ENCODE results near the gene SLC26A11.
"Not testable (repeated sequence)": the region's sequence is repeated elsewhere in the genome, so short reads cannot be mapped to it uniquely, and the experiment has no call there.

The SLC26A11 gene

DNA sequence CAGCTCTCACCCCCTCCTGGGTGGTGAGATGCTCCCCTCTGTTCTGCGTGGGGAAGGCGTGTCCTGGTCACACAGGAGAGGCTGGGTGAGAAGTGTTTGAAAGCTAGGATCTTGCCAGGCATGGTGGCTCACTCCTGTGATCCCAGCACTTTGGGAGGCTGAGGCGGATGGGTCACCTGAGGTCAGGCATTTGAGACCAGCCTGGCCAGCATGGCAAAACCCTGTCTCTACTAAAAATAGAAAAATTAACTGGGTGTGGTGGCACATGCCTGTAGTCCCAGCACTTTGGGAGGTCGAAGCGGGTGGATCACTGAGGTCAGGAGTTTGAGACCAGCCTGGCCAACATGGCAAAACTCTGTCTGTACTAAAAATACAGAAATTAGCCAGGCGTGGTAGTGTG lies 24.2 kb downstream of the SLC26A11 start:
- H3K79me2 ChIP-seq (ENCODE audit: control insufficient read depth, insufficient read depth, low read length, poor library complexity); H3K14ac ChIP-seq (ENCODE audit: low read length); H3K23ac ChIP-seq (ENCODE audit: low read length); H3K4me1 ChIP-seq (ENCODE audit: control insufficient read depth in 1 of 2, insufficient read depth in 2 of 2, low read length in 2 of 2); H2AK5ac ChIP-seq (ENCODE audit: low read length); H2AFZ ChIP-seq (ENCODE audit: insufficient read depth, low read length, poor library complexity); H4K91ac ChIP-seq (ENCODE audit: low read depth, low read length); H3K9ac ChIP-seq (ENCODE audit: low read length); H4K8ac ChIP-seq (ENCODE audit: low read depth, low read length); H3K4ac ChIP-seq (ENCODE audit: low read depth, low read length); H3K79me1 ChIP-seq (ENCODE audit: low read length); H3K4me3 ChIP-seq (ENCODE audit: low read depth, low read length); H3K27ac ChIP-seq (ENCODE audit: low read depth, low read length); H3K4me2 ChIP-seq (ENCODE audit: low read length); H3K27me3 ChIP-seq (ENCODE audit: insufficient read depth, low read length); H2BK12ac ChIP-seq (ENCODE audit: low read length); H2BK120ac ChIP-seq (ENCODE audit: insufficient read depth, low read length, poor library complexity); H2BK5ac ChIP-seq (ENCODE audit: low read depth, low read length, poor library complexity); H4K12ac ChIP-seq (ENCODE audit: low read depth, low read length); H3K18ac ChIP-seq (ENCODE audit: low read length); H3K9me3 ChIP-seq (ENCODE audit: insufficient read depth, low read depth, low read length): not testable (repeated sequence)
- no CpG with 5 or more reads among the region's 6 CpGs for WGBS (ENCODE audit: extremely low coverage, insufficient coverage, insufficient read length)
- H3K36me3 ChIP-seq (ENCODE audit: control insufficient read depth in 1 of 2, insufficient read depth in 2 of 2, low read length in 2 of 2): peaks cover 56 to 57% of the 10 kb centered on the region in 2 experiments
- DNase-seq: peak in 1 of 2 donors; percentile 6

DNA sequence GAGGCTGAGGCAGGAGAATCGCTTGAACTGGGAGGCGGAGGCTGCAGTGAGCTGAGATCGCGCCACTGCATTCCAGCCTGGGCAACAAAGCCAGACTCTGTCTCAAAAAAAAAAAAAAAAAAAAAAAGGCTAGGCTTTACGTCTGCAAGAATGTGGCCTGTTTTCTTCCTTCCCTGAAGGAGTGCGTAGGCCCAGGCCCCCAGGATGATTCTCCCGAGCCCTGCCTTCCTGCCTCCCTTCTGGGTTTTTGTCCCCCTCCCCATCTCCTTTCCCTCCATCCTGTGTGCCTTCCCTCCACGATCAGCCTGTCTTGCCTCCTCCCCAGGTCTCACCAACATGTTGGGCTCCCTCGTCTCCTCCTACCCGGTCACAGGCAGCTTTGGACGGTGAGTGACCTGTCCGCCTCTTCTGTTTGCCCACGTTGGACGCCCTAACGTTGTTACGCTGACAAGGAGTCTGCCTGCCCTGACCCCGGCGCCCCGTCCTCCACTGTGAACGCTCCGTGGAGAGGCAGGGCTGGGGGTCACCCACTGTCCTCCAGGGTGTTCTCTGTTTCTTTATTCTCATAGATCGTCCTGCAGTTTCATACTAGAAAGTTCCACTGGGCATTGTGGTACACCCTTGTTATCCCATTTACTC lies 24.8 kb downstream of the SLC26A11 start:
- Histone ChIP-seq H2AFZ (ENCODE audit: insufficient read depth, low read length, poor library complexity) (no peak overlapping the region), H2BK5ac (ENCODE audit: low read depth, low read length, poor library complexity) (peak overlapping the region; percentile 42), H3K36me3 (ENCODE audit: control insufficient read depth in 1 of 2, insufficient read depth in 2 of 2, low read length in 2 of 2) (peaks cover 56% of the 10 kb centered on the region in 2 experiments), H3K79me1 (ENCODE audit: low read length) (peaks cover 7% of the 10 kb centered on the region), H3K9me3 (ENCODE audit: insufficient read depth, low read depth, low read length) (peaks cover 3% of the 10 kb centered on the region), H3K14ac (ENCODE audit: low read length) (peak overlapping the region; percentile 0), H4K8ac (ENCODE audit: low read depth, low read length) (peak overlapping the region; percentile 1), H3K9ac (ENCODE audit: low read length) (no peak overlapping the region), H3K79me2 (ENCODE audit: control insufficient read depth, insufficient read depth, low read length, poor library complexity) (no peaks in the 10 kb centered on the region), H4K12ac (ENCODE audit: low read depth, low read length) (no peak overlapping the region), H2BK12ac (ENCODE audit: low read length) (no peak overlapping the region), H3K23ac (ENCODE audit: low read length) (no peak overlapping the region), H4K91ac (ENCODE audit: low read depth, low read length) (peak overlapping the region; percentile 67), H3K18ac (ENCODE audit: low read length) (peak overlapping the region; percentile 5), H3K4ac (ENCODE audit: low read depth, low read length) (no peak overlapping the region), H3K27me3 (ENCODE audit: insufficient read depth, low read length) (no peaks in the 10 kb centered on the region), H2BK120ac (ENCODE audit: insufficient read depth, low read length, poor library complexity) (peak overlapping the region; percentile 48), H2AK5ac (ENCODE audit: low read length) (peak overlapping the region; percentile 11), H3K4me1 (ENCODE audit: control insufficient read depth in 1 of 2, insufficient read depth in 2 of 2, low read length in 2 of 2) (peaks cover 4% of the 10 kb centered on the region in 2 experiments), H3K4me2 (ENCODE audit: low read length) (no peak overlapping the region), H3K4me3 (ENCODE audit: low read depth, low read length) (no peak overlapping the region), H3K27ac (ENCODE audit: low read depth, low read length) (peak overlapping the region; percentile 24)
- DNase-seq: peak in 1 of 2 donors; percentile 13
- WGBS (ENCODE audit: extremely low coverage, insufficient coverage, insufficient read length): no CpG with 5 or more reads among the region's 22 CpGs

DNA sequence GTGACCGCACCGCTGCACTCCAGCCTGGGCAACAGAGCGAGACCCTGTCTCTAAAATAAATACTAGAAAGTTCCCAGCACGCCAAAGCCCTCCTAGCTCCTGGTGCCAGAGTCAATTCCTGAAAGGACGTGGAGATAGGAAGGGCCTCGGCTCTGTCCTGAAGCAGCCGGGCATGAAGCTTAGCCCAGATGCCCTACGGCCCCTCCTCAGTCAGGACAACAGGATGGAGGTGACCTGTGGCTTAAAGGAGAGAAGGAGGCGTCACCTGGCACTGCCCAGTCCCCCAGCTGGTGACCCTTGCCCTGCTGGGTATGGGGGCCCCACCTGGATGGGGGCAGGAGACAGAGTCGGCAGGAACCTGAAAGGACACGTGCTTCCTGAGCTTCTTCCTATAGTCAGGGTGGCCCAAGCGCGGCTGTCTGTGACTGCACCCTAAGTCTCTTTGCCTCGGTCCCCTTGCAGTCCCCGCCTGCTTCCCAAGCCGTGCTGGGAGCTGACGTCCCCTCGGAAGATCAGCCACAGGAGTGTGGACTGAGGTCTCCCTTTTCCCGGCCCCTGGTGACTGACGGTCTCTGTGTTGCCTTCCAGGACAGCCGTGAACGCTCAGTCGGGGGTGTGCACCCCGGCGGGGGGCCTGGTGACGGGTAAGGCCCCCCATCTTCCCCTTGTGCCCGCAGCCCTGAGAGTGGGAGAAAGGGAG lies 25.5 kb downstream of the SLC26A11 start:
- Histone ChIP-seq H3K9ac (ENCODE audit: low read length) (no peak overlapping the region), H3K27ac (ENCODE audit: low read depth, low read length) (no peak overlapping the region), H4K12ac (ENCODE audit: low read depth, low read length) (no peak overlapping the region), H2AK5ac (ENCODE audit: low read length) (no peak overlapping the region), H3K79me1 (ENCODE audit: low read length) (peaks cover 7% of the 10 kb centered on the region), H4K8ac (ENCODE audit: low read depth, low read length) (no peak overlapping the region), H2AFZ (ENCODE audit: insufficient read depth, low read length, poor library complexity) (no peak overlapping the region), H3K4me2 (ENCODE audit: low read length) (no peak overlapping the region), H3K27me3 (ENCODE audit: insufficient read depth, low read length) (no peaks in the 10 kb centered on the region), H3K9me3 (ENCODE audit: insufficient read depth, low read depth, low read length) (peaks cover 3% of the 10 kb centered on the region), H3K79me2 (ENCODE audit: control insufficient read depth, insufficient read depth, low read length, poor library complexity) (no peaks in the 10 kb centered on the region), H2BK5ac (ENCODE audit: low read depth, low read length, poor library complexity) (no peak overlapping the region), H3K14ac (ENCODE audit: low read length) (no peak overlapping the region), H3K4me3 (ENCODE audit: low read depth, low read length) (no peak overlapping the region), H2BK120ac (ENCODE audit: insufficient read depth, low read length, poor library complexity) (no peak overlapping the region), H3K23ac (ENCODE audit: low read length) (no peak overlapping the region), H3K18ac (ENCODE audit: low read length) (no peak overlapping the region), H3K4ac (ENCODE audit: low read depth, low read length) (no peak overlapping the region), H3K36me3 (ENCODE audit: control insufficient read depth in 1 of 2, insufficient read depth in 2 of 2, low read length in 2 of 2) (peaks cover 59 to 60% of the 10 kb centered on the region in 2 experiments), H2BK12ac (ENCODE audit: low read length) (no peak overlapping the region), H4K91ac (ENCODE audit: low read depth, low read length) (no peak overlapping the region), H3K4me1 (ENCODE audit: control insufficient read depth in 1 of 2, insufficient read depth in 2 of 2, low read length in 2 of 2) (peaks cover 4% of the 10 kb centered on the region in 2 experiments)
- DNase-seq: no peak
- WGBS (ENCODE audit: extremely low coverage, insufficient coverage, insufficient read length): no CpG with 5 or more reads among the region's 27 CpGs

DNA sequence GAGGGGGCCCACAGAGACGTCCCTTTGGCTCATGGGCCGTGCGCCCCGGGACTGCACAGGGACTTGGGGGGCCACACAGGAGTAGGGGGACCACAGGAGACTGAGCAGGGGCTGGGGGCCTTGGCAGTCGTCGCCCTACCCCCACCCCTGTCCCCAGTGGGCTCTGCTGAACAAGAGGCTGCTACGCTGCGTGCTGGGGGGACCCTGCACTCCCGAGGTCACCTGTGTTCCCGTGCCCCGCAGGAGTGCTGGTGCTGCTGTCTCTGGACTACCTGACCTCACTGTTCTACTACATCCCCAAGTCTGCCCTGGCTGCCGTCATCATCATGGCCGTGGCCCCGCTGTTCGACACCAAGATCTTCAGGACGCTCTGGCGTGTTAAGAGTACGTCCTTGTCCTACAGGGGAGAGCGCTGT lies 26.0 kb downstream of the SLC26A11 start:
- no peak overlapping the region for H3K9ac ChIP-seq (ENCODE audit: low read length)
- H3K4me3 ChIP-seq (ENCODE audit: low read depth, low read length): no peak overlapping the region
- no peak overlapping the region for H3K14ac ChIP-seq (ENCODE audit: low read length)
- H3K18ac ChIP-seq (ENCODE audit: low read length): no peak overlapping the region
- no peak overlapping the region for H2AFZ ChIP-seq (ENCODE audit: insufficient read depth, low read length, poor library complexity)
- no peak overlapping the region for H2BK120ac ChIP-seq (ENCODE audit: insufficient read depth, low read length, poor library complexity)
- H2BK12ac ChIP-seq (ENCODE audit: low read length): no peak overlapping the region
- H2AK5ac ChIP-seq (ENCODE audit: low read length): no peak overlapping the region
- no peak overlapping the region for H3K4me2 ChIP-seq (ENCODE audit: low read length)
- no peak overlapping the region for H3K23ac ChIP-seq (ENCODE audit: low read length)
- peaks cover 7% of the 10 kb centered on the region for H3K79me1 ChIP-seq (ENCODE audit: low read length)
- no peaks in the 10 kb centered on the region for H3K79me2 ChIP-seq (ENCODE audit: control insufficient read depth, insufficient read depth, low read length, poor library complexity)
- H3K27ac ChIP-seq (ENCODE audit: low read depth, low read length): no peak overlapping the region
- peaks cover 4% of the 10 kb centered on the region in 2 experiments for H3K4me1 ChIP-seq (ENCODE audit: control insufficient read depth in 1 of 2, insufficient read depth in 2 of 2, low read length in 2 of 2)
- H3K27me3 ChIP-seq (ENCODE audit: insufficient read depth, low read length): no peaks in the 10 kb centered on the region
- peaks cover 3% of the 10 kb centered on the region for H3K9me3 ChIP-seq (ENCODE audit: insufficient read depth, low read depth, low read length)
- H4K91ac ChIP-seq (ENCODE audit: low read depth, low read length): no peak overlapping the region
- WGBS (ENCODE audit: extremely low coverage, insufficient coverage, insufficient read length): no CpG with 5 or more reads among the region's 19 CpGs
- no peak overlapping the region for H3K4ac ChIP-seq (ENCODE audit: low read depth, low read length)
- no peak for DNase-seq
- no peak overlapping the region for H2BK5ac ChIP-seq (ENCODE audit: low read depth, low read length, poor library complexity)
- no peak overlapping the region for H4K8ac ChIP-seq (ENCODE audit: low read depth, low read length)
- H4K12ac ChIP-seq (ENCODE audit: low read depth, low read length): no peak overlapping the region
- peaks cover 57 to 59% of the 10 kb centered on the region in 2 experiments for H3K36me3 ChIP-seq (ENCODE audit: control insufficient read depth in 1 of 2, insufficient read depth in 2 of 2, low read length in 2 of 2)
